Measurements from ENCODE around the gene SPG7.
"Not testable (repeated sequence)": the region's sequence is repeated elsewhere in the genome, so short reads cannot be mapped to it uniquely, and the experiment has no call there.

SPG7 gene

GRCh38 chr16:89586218-89586617 is 78.0 kb downstream of the SPG7 start:
- Histone ChIP-seq H3K4me3 (replicated peaks; ENCODE audit: low read depth, low read length) (no peak overlapping the region), H3K36me3 (ENCODE audit: control insufficient read depth, insufficient read depth, low read length) (no peaks in the 10 kb centered on the region; the same call in 1 of the 2 replicates), H3K27me3 (replicated peaks; ENCODE audit: control insufficient read depth, insufficient read depth, low read length) (no peaks in the 10 kb centered on the region)
- no peak for TF ChIP-seq CTCF (IDR thresholded peaks at IDR 0.05; ENCODE audit: insufficient read depth, low read length, poor library complexity, severe bottlenecking)
- no peak for DNase-seq (ENCODE audit: extremely low read depth, insufficient read length)

- H3K4me3 ChIP-seq (replicated peaks; ENCODE audit: low read depth, low read length), result no peak overlapping the region
- H3K27me3 ChIP-seq (replicated peaks; ENCODE audit: control insufficient read depth, insufficient read depth, low read length), result no peaks in the 10 kb centered on the region
- TF ChIP-seq CTCF (IDR thresholded peaks at IDR 0.05; ENCODE audit: insufficient read depth, low read length, poor library complexity, severe bottlenecking), result no peak
- H3K36me3 ChIP-seq (ENCODE audit: control insufficient read depth, insufficient read depth, low read length), result no peaks in the 10 kb centered on the region; the same call in 1 of the 2 replicates
- no peak for DNase-seq (ENCODE audit: extremely low read depth, insufficient read length)
Measured at GRCh38 chr16:89586853-89587252, 78.7 kb downstream of the SPG7 start.

GRCh38 chr16:89587676-89588075 is 79.5 kb downstream of the SPG7 start:
- not testable (repeated sequence) for H3K36me3 ChIP-seq (ENCODE audit: control insufficient read depth, insufficient read depth, low read length); H3K27me3 ChIP-seq (replicated peaks; ENCODE audit: control insufficient read depth, insufficient read depth, low read length); H3K4me3 ChIP-seq (replicated peaks; ENCODE audit: low read depth, low read length); DNase-seq (ENCODE audit: extremely low read depth, insufficient read length)

- DNase-seq (ENCODE audit: extremely low read depth, insufficient read length), result no peak
- no peak for TF ChIP-seq CTCF (IDR thresholded peaks at IDR 0.05; ENCODE audit: insufficient read depth, low read length, poor library complexity, severe bottlenecking)
- no peak overlapping the region for H3K4me3 ChIP-seq (replicated peaks; ENCODE audit: low read depth, low read length)
- H3K36me3 ChIP-seq (ENCODE audit: control insufficient read depth, insufficient read depth, low read length), result no peaks in the 10 kb centered on the region
- no peaks in the 10 kb centered on the region for H3K27me3 ChIP-seq (replicated peaks; ENCODE audit: control insufficient read depth, insufficient read depth, low read length)
Measured at GRCh38 chr16:89588413-89589109, 80.4 kb downstream of the SPG7 start.

- no peak overlapping the region for H3K4me3 ChIP-seq (replicated peaks; ENCODE audit: low read depth, low read length)
- no peaks in the 10 kb centered on the region for H3K27me3 ChIP-seq (replicated peaks; ENCODE audit: control insufficient read depth, insufficient read depth, low read length)
- no peak for DNase-seq (ENCODE audit: extremely low read depth, insufficient read length)
- TF ChIP-seq CTCF (IDR thresholded peaks at IDR 0.05; ENCODE audit: insufficient read depth, low read length, poor library complexity, severe bottlenecking), result no peak
- H3K36me3 ChIP-seq (ENCODE audit: control insufficient read depth, insufficient read depth, low read length), result no peaks in the 10 kb centered on the region
Measured at GRCh38 chr16:89589241-89589926, 81.2 kb downstream of the SPG7 start.

GRCh38 chr16:89593841-89594240 is 85.6 kb downstream of the SPG7 start:
- Histone ChIP-seq H3K4me3 (replicated peaks; ENCODE audit: low read depth, low read length) (no peak overlapping the region), H3K36me3 (ENCODE audit: control insufficient read depth, insufficient read depth, low read length) (no peaks in the 10 kb centered on the region), H3K27me3 (replicated peaks; ENCODE audit: control insufficient read depth, insufficient read depth, low read length) (no peaks in the 10 kb centered on the region)
- TF ChIP-seq CTCF (IDR thresholded peaks at IDR 0.05; ENCODE audit: insufficient read depth, low read length, poor library complexity, severe bottlenecking), result no peak
- DNase-seq (ENCODE audit: extremely low read depth, insufficient read length), result no peak
